HG02884 (cell line): Measurements from ENCODE around the gene MCF2L2.

Experiments
- ATAC-seq: cut with Tn5 transposase; IDR thresholded peaks from one replicate; pipeline ENCODE4 v1.9.1; 2021; ENCODE audit warnings: mild to moderate bottlenecking, moderate library complexity; ENCODE audit not compliant: unreplicated experiment

Gene MCF2L2

DNA sequence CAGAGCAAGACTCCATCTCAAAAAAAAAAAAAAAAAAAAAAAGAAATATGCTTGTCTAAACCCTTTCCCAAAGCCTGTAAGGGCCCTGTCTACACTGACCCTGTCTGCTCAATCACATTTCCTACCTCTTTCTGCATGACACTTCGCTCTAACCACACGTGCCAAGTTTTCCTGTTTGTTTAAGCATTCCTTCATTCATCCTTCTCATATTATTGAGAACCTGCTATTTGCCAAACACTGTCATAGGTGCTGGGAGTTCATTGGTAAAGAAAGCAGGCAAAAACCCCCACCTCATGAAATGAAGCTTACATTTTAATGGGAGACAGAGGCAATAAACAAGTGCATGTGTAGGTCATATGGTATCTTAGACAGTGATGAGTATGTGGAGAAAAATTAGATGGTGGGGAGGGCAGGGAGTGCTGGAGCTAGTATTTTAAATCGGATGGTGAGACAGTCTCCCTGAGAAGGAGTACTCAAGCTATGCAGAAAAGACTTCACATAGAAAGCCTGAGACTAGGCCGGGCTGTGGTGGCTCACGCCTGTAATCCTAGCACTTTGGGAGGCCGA lies 127.3 kb downstream of the MCF2L2 start:
- no peak for ATAC-seq

DNA sequence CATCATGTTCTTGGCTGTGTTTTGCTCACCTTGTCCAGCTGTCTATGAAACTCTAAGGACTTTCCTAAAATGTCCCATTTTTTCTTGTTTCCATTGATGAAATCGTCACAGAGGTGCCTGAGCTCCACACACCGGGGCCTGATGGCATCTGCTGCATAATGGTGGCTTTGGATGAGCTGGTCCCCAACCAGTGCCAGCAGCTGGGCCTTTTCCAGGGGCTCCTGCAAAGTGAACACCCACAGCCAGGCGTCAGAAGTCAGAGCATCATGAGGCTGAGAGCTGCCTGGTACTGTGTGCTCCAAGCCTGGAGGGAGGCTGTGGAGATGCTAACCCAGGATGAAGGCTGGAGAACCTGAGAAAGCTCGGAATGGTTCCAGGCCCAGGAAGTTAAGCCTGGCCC lies 128.4 kb downstream of the MCF2L2 start:
- ATAC-seq, result no peak

GRCh38 chr3:183298701-183299153 lies 129.7 kb downstream of the MCF2L2 start:
- ATAC-seq, result no peak

- no peak for ATAC-seq
These were observed 131.5 kb downstream of the MCF2L2 start for GRCh38 chr3:183296944-183297343.

DNA sequence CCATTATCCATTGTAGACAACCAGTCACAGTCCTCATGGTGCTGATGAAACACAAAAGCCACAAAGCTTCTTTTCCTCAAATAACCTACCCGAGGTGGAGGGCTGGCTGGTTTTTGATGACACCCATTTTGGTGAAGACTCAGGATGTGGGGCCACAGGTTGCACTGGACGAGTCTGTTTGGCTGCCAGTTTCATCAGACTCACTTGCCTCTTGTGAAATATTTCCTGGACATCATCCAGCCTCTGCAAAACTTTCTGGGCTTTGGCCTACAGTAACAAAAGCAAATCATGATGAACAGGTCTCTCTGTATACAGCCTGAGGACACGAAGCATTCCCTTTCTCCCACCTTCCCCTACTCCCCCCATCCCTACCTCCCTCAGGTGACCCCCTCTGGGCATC lies 133.2 kb downstream of the MCF2L2 start:
- no peak for ATAC-seq

- ATAC-seq, result no peak
These were observed 134.5 kb downstream of the MCF2L2 start for GRCh38 chr3:183293966-183294365.

DNA sequence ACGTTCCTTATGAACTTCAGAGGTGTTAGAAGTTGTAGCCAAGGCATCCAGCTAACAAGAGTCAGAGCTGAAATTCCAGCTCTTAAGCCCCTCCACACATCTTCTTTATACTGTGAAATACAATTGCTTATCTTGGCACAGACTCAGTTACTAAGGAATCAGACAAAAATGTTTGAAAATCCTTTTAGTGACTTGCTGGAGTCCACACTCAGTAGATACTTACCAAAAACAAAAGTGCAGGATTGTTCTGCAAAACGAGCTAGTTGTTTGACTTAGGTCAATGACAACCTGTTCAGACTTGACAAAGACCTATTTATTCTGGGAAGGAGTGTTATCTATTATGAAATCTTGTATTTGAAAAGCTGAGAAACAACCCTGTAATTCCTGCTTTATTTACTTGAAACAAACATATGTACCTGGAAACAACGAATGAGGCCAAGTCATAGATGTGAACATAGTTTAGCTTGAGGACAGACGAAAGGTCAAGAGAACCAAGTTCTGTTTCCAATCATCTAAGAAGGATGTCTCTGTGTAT lies 136.9 kb downstream of the MCF2L2 start:
- no peak for ATAC-seq

GRCh38 chr3:183290216-183290615 lies 138.2 kb downstream of the MCF2L2 start:
- no peak for ATAC-seq

DNA sequence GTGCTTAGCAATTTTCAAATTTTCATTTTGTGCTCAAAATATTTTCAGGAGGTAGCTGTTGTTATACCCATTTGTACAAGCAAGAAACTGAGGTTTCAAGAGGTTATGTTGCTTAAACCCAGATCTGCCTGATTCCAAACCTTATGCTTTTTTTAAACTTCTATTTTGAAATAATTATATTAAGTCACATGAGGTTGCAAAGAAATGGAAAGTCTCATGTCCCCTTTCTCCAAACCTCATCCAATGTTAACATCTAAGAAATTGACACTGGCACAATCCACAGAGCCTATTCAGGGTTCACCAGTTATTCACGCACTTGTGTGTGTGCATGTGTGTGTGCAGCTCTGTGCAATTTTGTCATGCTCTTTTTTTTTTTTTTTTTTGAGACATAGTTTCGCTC lies 140.3 kb downstream of the MCF2L2 start:
- no peak for ATAC-seq

DNA sequence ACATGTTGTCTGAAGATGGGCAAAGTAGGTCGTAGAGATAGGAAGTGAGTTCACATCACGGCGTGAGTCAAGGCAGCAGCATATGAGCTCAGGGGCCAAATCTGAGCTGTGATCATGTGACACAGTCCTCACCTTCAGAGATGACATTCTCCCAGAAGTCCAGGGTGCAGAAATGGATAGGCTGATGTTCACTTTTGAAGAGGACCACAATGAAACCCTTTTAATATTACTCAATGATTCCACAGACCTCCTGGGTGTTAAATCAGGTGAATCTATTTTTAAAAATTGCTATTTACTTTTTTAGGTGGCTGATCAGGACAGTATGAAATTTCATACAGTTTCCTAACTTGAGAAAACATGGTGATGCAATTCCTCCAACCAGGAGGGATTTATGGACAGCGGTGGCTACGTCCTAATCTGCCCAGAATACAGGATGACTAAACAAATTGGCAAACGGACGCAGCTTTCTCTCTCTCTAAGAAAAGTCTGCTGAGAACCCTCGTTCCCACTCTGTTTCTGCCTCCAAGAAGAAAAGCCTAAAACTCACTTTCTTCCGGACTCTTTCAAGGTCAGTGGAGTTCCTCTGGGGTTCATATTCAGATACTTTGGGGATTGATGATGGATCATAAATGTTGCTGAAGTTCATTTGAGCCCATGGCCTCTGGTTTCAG lies 141.0 kb downstream of the MCF2L2 start:
- no peak for ATAC-seq

DNA sequence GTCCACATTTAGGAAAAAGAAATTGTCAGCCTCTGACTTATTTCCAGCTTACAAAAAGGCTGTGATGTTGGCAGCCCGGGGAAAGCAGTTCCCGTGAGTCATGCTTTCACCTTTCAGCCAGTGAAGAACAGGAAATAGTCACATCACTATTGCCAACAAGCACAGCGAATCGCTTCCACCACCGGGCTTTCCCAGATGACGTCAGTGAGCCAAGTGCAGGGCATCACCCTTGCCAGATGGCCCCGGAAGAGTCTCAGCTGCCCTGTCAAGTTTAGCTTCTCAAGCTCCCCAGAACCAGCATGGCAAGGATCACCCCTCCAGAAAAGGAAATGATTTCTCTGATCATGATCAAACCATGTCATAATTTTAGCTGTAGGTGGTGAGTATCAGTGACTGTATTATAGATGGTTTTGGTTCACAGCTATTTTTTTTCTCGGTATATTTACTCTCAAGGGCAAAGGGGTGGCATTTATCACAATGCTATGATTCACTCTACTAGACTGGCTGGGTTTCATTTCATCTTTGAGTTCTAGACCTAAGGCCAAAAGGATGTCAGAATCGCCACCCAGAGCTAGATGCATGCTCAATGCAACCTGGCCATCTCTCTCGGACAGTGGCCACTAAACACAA lies 142.5 kb downstream of the MCF2L2 start:
- ATAC-seq, result peak; percentile 97

DNA sequence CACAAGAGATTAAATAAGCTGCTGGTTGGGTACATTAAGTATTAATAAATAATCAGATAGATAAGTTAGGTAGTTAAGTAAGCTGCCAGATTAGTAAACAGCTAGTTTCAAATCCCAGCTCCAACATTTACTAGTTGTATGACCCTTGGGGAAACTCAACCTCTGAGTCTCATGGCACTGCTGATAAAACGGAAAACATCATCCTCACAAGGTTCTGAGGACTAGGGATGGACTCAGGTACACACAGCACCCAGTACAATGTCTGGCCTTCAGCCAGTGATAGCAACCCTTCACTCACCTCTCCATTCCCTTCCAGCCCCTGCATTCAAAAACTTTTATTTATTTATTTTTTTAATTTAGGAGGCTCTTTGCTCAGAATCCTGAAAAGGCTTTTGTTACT lies 143.1 kb downstream of the MCF2L2 start:
- ATAC-seq, result no peak

GRCh38 chr3:183284570-183284969 lies 143.8 kb downstream of the MCF2L2 start:
- ATAC-seq, result no peak

DNA sequence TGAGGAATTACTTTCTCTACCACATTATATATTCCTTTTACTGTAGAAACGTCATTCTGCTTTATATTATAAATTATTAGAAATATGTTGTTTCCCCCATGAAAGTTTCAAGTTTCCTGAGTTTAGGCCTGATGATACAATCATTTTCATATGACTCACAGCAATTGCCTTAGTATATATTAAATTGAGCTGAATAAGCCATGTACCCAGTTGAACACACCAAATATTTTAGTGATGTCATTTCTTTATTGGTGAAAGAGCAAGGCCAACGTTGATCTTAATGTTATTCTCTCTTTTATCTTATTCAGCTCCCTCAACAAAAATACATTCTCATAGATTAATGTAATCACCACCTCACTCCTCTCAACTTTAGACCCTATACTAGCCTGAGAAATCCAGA lies 144.5 kb downstream of the MCF2L2 start:
- no peak for ATAC-seq

- no peak for ATAC-seq
These were observed 147.2 kb downstream of the MCF2L2 start for GRCh38 chr3:183281126-183281797.

DNA sequence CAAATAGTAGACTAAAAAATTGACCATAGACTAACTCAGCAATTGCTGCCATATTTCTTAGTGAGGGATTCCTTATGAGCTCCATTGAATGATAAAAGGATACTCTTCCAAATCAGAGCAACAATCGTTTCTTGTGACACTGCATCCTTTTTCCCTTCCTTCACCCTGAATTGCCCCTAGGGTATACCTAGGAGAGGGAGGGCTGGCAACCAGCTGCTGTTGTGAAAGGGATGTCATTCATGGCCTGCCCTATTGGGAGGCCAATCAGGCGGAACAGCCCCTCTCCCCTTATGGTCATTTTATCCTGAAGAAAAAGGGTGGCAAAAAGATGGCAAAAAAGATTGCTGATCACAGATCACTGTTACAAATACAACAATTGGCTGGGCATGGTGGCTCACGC lies 149.0 kb downstream of the MCF2L2 start:
- ATAC-seq, result no peak

DNA sequence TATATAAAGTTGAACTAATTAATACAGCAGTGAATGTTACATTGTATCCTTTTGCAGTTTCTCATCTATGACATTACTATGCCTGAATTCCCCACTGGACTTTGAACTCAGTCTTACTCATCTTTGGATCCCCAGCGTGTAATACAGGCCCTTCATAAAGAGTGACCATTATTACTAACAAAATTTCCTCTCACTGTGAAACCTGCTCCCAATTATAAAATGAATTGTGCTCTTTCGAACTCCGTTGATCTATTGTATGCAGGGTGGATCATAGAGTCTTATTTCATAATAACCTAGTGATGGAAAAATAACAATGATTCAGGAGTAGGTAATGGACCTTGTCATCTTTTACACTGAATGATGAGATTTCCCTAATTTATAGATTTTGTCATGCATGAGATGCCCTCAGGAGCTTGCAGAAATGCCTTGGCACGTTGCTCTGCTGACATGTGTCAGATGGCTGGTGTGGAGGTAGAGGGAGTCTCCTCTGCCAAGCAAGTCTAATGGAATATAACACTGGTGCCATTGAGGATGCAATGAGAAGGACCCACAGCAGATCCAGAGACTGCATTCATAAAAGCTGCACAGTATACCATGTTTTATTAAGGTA lies 149.8 kb downstream of the MCF2L2 start:
- ATAC-seq, result no peak

DNA sequence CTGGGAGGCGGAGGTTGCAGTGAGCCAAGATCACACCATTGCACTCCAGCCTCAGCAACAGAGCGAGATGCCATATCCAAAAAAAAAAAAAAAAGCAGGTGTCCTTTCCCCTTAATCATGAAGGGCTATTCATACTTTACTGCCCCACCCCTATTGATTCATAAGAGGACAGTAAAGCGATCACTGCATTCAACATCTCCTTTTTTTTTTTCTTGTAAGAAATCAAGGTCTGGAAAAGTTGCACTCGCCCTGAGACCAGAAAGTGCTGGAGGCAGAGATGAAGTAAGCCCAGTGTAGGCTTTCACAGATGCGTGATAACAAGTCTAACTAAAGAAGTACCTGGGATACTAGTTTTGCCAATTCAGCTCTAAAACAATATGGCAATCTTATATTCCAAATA lies 151.2 kb downstream of the MCF2L2 start:
- ATAC-seq, result no peak

- ATAC-seq, result no peak
These were observed 152.5 kb downstream of the MCF2L2 start for GRCh38 chr3:183275937-183276336.

DNA sequence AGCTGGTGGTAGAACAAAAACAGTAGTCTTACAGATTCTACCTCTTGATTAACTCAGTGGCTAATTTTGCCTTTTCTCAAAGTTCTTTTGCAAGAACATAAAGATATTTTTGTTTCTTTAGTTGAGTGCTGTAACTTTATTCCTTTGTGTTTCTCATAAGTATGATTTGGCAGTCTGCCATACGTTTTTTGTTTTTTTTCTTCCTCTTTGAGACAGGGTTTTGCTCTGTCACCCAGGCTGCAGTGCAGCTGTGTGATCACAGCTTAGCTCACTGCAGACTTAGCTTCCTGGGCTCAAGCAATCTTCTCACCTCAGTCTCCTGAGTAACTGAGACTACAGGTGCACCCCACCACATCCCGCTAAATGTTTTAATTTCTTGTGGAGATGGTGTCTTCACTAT lies 153.0 kb downstream of the MCF2L2 start:
- no peak for ATAC-seq

DNA sequence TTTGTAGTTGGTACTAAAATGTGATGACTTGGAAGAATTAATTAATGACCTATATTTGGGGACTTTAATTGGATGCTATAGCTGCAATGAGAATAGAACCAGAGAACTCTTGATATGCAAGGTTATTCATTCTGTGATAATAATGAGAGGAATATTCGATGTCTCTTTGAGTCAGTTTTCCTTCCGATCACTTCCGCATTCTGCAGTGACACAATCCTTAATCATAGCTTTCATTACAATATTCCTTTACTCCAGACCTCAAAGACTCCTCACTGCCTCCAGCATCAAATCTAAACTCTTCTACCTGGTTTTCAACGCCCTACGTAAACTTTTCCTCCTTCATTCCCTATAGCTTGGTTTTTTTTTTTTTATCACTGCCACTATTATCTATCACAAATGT lies 153.8 kb downstream of the MCF2L2 start:
- ATAC-seq, result no peak
